Measurements from ENCODE around the gene IGFBP7.

The IGFBP7 gene

GRCh38 chr4:57116245-57116644, 6.1 kb upstream of the IGFBP7 start:
- TF ChIP-seq TAF1 (IDR thresholded peaks at IDR 0.05; ENCODE audit: borderline replicate concordance, insufficient read depth, low read length) = no peak
- TF ChIP-seq FOXP2 (optimal IDR thresholded peaks at IDR 0.05; ENCODE audit: borderline replicate concordance, extremely low read depth, extremely low read length, insufficient read depth) = no peak
- TF ChIP-seq POLR2AphosphoS5 (IDR thresholded peaks at IDR 0.05; ENCODE audit: low read depth, low read length) = no peak
- TF ChIP-seq REST (IDR thresholded peaks at IDR 0.05; ENCODE audit: insufficient read depth in 1 of 2, low read depth in 2 of 2, low read length in 2 of 2) = no peak
- TF ChIP-seq SIN3A (IDR thresholded peaks at IDR 0.05; ENCODE audit: borderline replicate concordance, insufficient read depth, low read length) = no peak

- TF ChIP-seq POLR2AphosphoS5 (IDR thresholded peaks at IDR 0.05; ENCODE audit: low read depth, low read length) = no peak
- TF ChIP-seq TAF1 (IDR thresholded peaks at IDR 0.05; ENCODE audit: borderline replicate concordance, insufficient read depth, low read length) = no peak
- no peak for TF ChIP-seq SIN3A (IDR thresholded peaks at IDR 0.05; ENCODE audit: borderline replicate concordance, insufficient read depth, low read length)
- no peak for TF ChIP-seq REST (IDR thresholded peaks at IDR 0.05; ENCODE audit: insufficient read depth in 1 of 2, low read depth in 2 of 2, low read length in 2 of 2)
- TF ChIP-seq FOXP2 (optimal IDR thresholded peaks at IDR 0.05; ENCODE audit: borderline replicate concordance, extremely low read depth, extremely low read length, insufficient read depth) = no peak
Measured at GRCh38 chr4:57114973-57115372, 4.8 kb upstream of the IGFBP7 start.

GRCh38 chr4:57113870-57114269, 3.7 kb upstream of the IGFBP7 start:
- no peak for TF ChIP-seq POLR2AphosphoS5 (IDR thresholded peaks at IDR 0.05; ENCODE audit: low read depth, low read length)
- no peak for TF ChIP-seq REST (IDR thresholded peaks at IDR 0.05; ENCODE audit: insufficient read depth in 1 of 2, low read depth in 2 of 2, low read length in 2 of 2)
- TF ChIP-seq FOXP2 (optimal IDR thresholded peaks at IDR 0.05; ENCODE audit: borderline replicate concordance, extremely low read depth, extremely low read length, insufficient read depth) = no peak
- no peak for TF ChIP-seq SIN3A (IDR thresholded peaks at IDR 0.05; ENCODE audit: borderline replicate concordance, insufficient read depth, low read length)
- no peak for TF ChIP-seq TAF1 (IDR thresholded peaks at IDR 0.05; ENCODE audit: borderline replicate concordance, insufficient read depth, low read length)

- TF ChIP-seq POLR2AphosphoS5 (IDR thresholded peaks at IDR 0.05; ENCODE audit: low read depth, low read length) (no peak), SIN3A (IDR thresholded peaks at IDR 0.05; ENCODE audit: borderline replicate concordance, insufficient read depth, low read length) (no peak), REST (IDR thresholded peaks at IDR 0.05; ENCODE audit: insufficient read depth in 1 of 2, low read depth in 2 of 2, low read length in 2 of 2) (no peak), TAF1 (IDR thresholded peaks at IDR 0.05; ENCODE audit: borderline replicate concordance, insufficient read depth, low read length) (no peak), FOXP2 (optimal IDR thresholded peaks at IDR 0.05; ENCODE audit: borderline replicate concordance, extremely low read depth, extremely low read length, insufficient read depth) (no peak)
Measured at GRCh38 chr4:57110640-57111511, 691 bp upstream of the IGFBP7 start.
